HG03066 (cell line): Measurements from ENCODE around the gene PTPRJ.

Experiments
- ATAC-seq: cut with Tn5 transposase; IDR thresholded peaks from one replicate; pipeline ENCODE4 v1.9.1; 2021; ENCODE audit warnings: low read depth; ENCODE audit not compliant: unreplicated experiment

The PTPRJ gene

GRCh38 chr11:48055292-48056132 lies 75.2 kb downstream of the PTPRJ start:
- no peak for ATAC-seq

GRCh38 chr11:48056325-48057183 lies 76.2 kb downstream of the PTPRJ start:
- no peak for ATAC-seq

GRCh38 chr11:48058064-48058463 lies 77.7 kb downstream of the PTPRJ start:
- ATAC-seq, result no peak

GRCh38 chr11:48058788-48059187 lies 78.4 kb downstream of the PTPRJ start:
- ATAC-seq, result no peak

GRCh38 chr11:48062649-48063048 lies 82.3 kb downstream of the PTPRJ start:
- ATAC-seq, result no peak

GRCh38 chr11:48063424-48063978 lies 83.1 kb downstream of the PTPRJ start:
- no peak for ATAC-seq

- ATAC-seq, result no peak
Measured at GRCh38 chr11:48064306-48064705, 83.9 kb downstream of the PTPRJ start.

- ATAC-seq, result no peak
Measured at GRCh38 chr11:48066881-48067800, 86.8 kb downstream of the PTPRJ start.

- ATAC-seq, result no peak
Measured at GRCh38 chr11:48073031-48073861, 92.9 kb downstream of the PTPRJ start.

GRCh38 chr11:48074425-48075181 lies 94.2 kb downstream of the PTPRJ start:
- ATAC-seq, result no peak

GRCh38 chr11:48075637-48076036 lies 95.3 kb downstream of the PTPRJ start:
- no peak for ATAC-seq

GRCh38 chr11:48077251-48077650 lies 96.9 kb downstream of the PTPRJ start:
- no peak for ATAC-seq

- no peak for ATAC-seq
Measured at GRCh38 chr11:48078689-48079088, 98.3 kb downstream of the PTPRJ start.

GRCh38 chr11:48079596-48079995 lies 99.2 kb downstream of the PTPRJ start:
- no peak for ATAC-seq

GRCh38 chr11:48080301-48080861 lies 100.0 kb downstream of the PTPRJ start:
- no peak for ATAC-seq

GRCh38 chr11:48081151-48082010 lies 101.0 kb downstream of the PTPRJ start:
- no peak for ATAC-seq

GRCh38 chr11:48082771-48083170 lies 102.4 kb downstream of the PTPRJ start:
- ATAC-seq, result no peak
